ENCODE data around the gene TSC2.

DNA sequence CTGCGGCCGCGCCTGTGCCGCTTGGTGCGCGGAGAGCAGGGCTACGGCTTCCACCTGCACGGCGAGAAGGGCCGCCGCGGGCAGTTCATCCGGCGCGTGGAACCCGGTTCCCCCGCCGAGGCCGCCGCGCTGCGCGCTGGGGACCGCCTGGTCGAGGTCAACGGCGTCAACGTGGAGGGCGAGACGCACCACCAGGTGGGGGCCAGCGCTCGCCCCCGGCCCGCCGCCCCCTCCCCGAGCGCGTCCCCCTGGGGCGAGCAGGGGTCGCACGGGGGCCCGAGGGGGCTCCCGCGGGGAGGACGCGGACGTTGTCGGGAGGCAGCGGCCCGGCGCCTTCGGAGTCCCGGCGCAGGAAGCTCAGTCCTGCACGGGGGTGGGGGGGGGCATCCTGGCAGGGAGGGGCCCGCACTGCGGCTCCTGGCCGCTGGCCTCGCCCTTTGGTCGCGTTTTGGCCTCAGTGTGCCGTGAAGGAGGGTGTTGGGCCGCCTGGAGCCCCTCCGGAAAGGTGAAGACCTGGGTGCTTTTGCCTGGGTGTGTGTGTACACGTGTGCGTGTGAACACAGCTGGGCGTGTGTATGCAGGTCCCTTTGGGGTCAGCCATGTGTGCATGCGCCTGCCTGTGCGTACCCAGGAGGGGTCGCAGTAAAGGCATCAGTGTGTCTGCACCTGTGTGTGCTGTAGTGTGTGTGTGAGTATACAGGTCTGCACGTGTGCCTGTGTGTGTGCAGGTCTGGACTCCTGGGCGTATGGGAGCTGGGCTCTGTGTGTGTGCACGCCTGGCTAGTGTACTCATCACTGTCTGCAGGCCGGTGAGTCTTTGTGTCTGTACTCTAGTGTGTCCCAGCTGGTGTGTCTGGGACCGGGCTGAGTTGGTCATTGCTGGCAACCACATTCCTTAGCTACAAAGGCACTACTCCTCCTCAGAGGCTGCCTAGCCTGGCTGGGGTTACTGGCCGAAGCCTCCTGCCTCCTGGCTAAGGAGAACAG, 20.5 kb upstream of the TSC2 start:
- TF ChIP-seq, protein P1, sequence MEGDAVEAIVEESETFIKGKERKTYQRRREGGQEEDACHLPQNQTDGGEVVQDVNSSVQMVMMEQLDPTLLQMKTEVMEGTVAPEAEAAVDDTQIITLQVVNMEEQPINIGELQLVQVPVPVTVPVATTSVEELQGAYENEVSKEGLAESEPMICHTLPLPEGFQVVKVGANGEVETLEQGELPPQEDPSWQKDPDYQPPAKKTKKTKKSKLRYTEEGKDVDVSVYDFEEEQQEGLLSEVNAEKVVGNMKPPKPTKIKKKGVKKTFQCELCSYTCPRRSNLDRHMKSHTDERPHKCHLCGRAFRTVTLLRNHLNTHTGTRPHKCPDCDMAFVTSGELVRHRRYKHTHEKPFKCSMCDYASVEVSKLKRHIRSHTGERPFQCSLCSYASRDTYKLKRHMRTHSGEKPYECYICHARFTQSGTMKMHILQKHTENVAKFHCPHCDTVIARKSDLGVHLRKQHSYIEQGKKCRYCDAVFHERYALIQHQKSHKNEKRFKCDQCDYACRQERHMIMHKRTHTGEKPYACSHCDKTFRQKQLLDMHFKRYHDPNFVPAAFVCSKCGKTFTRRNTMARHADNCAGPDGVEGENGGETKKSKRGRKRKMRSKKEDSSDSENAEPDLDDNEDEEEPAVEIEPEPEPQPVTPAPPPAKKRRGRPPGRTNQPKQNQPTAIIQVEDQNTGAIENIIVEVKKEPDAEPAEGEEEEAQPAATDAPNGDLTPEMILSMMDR (IDR thresholded peaks at IDR 0.05), result no peak
- no peak for TF ChIP-seq POLR2A (IDR thresholded peaks at IDR 0.05)
